ENCODE measurements around the gene PDIA5. TPM values are rescaled to one million over a fixed set of nuclear protein-coding genes. Genes with fewer than 3 reads are reported as not detected.

The PDIA5 gene
- total and polyA plus RNA-seq, 4 donors, result 36.8 to 94.6 (median 63.3) TPM

GRCh38 chr3:123019591-123019990 is 47.2 kb upstream of the PDIA5 start:
- H3K9me3 ChIP-seq (ENCODE audit: control insufficient read depth in 4 of 4, low read length in 3 of 4), result no peaks in the 10 kb centered on the region
- no peaks in the 10 kb centered on the region for H3K36me3 ChIP-seq (ENCODE audit: control insufficient read depth in 4 of 4, insufficient read depth in 3 of 4, low read depth in 1 of 4, low read length in 3 of 4)
- H3K4me1 ChIP-seq (ENCODE audit: control insufficient read depth in 4 of 4, insufficient read depth in 4 of 4, low read length in 3 of 4), result no peaks in the 10 kb centered on the region
- H3K4me3 ChIP-seq (ENCODE audit: low read depth in 1 of 3, low read length in 3 of 3), result no peak overlapping the region
- no peak overlapping the region for H3K27ac ChIP-seq (ENCODE audit: low read depth in 1 of 2, low read length in 2 of 2)
- no peak for DNase-seq (ENCODE audit: low spot score)
- no peak overlapping the region for H3K9ac ChIP-seq (ENCODE audit: low read depth in 1 of 2, low read length in 2 of 2)
- 92% methylated on average over 5 of the region's 5 CpGs for WGBS
- no peaks in the 10 kb centered on the region for H3K27me3 ChIP-seq (ENCODE audit: control insufficient read depth in 4 of 4, insufficient read depth in 4 of 4, low read length in 3 of 4)
- TF ChIP-seq MAX (IDR thresholded peaks at IDR 0.05) (no peak), SP1 (IDR thresholded peaks at IDR 0.05) (no peak), RXRA (IDR thresholded peaks at IDR 0.05) (no peak), TAF1 (conservative IDR thresholded peaks at IDR 0.05) (no peak), ATF3 (IDR thresholded peaks at IDR 0.05) (no peak), GABPA (IDR thresholded peaks at IDR 0.05 in 1 of 2, conservative IDR thresholded peaks at IDR 0.05 in 1 of 2) (no peak), YY1 (IDR thresholded peaks at IDR 0.05) (no peak), REST (IDR thresholded peaks at IDR 0.05) (no peak), HNF4A (conservative IDR thresholded peaks at IDR 0.05) (no peak), RAD21 (IDR thresholded peaks at IDR 0.05) (no peak), FOXA2 (IDR thresholded peaks at IDR 0.05) (no peak), CTCF (IDR thresholded peaks at IDR 0.05; ENCODE audit: low read depth, low read length, missing input control) (no peak), JUND (IDR thresholded peaks at IDR 0.05) (no peak), HNF4G (IDR thresholded peaks at IDR 0.05) (no peak), EGR1 (IDR thresholded peaks at IDR 0.05; ENCODE audit: low read depth in 2 of 2) (no peak), FOXA1 (IDR thresholded peaks at IDR 0.05) (no peak), ZBTB33 (IDR thresholded peaks at IDR 0.05) (no peak), NR2F2 (IDR thresholded peaks at IDR 0.05) (no peak)
